Measurements from ENCODE around the gene ELP6. TPM values are rescaled to one million over a fixed set of nuclear protein-coding genes. Genes with fewer than 3 reads are reported as not detected.

ELP6 gene
- total RNA-seq, 1 experiment from 2014 or later, result 26.9 TPM

GRCh38 chr3:47540281-47540680 is 26.8 kb upstream of the ELP6 start:
- no peak for DNase-seq (ENCODE audit: low read depth, low spot score)
- Histone ChIP-seq H3K27ac (ENCODE audit: low read length) (no peak overlapping the region), H3K27me3 (ENCODE audit: control insufficient read depth, insufficient read depth, low read length) (no peaks in the 10 kb centered on the region), H3K4me1 (ENCODE audit: control insufficient read depth, insufficient read depth, low read length) (no peaks in the 10 kb centered on the region), H3K9me3 (ENCODE audit: control insufficient read depth, insufficient read depth, low read depth, low read length) (no peaks in the 10 kb centered on the region), H3K36me3 (ENCODE audit: control insufficient read depth, insufficient read depth, low read length) (no peaks in the 10 kb centered on the region), H3K4me3 (ENCODE audit: low read depth in 2 of 2, low read length in 2 of 2) (no peak overlapping the region)
- in situ Hi-C loops (cut with HindIII; ENCODE audit: low pct_unique_long_range_greater_than_20kb, low sequenced_read_pairs) (no loop called here), intact Hi-C loops (cut with micrococcal nuclease; ENCODE audit: unreplicated experiment) (no loop called here)
- BruUV-seq (replicated peaks), result no TSS peak
- no peak for ATAC-seq
- no peak for TF ChIP-seq TCF7L2 (IDR thresholded peaks at IDR 0.05; ENCODE audit: low read depth, low read length)
- TF ChIP-seq, protein P1, sequence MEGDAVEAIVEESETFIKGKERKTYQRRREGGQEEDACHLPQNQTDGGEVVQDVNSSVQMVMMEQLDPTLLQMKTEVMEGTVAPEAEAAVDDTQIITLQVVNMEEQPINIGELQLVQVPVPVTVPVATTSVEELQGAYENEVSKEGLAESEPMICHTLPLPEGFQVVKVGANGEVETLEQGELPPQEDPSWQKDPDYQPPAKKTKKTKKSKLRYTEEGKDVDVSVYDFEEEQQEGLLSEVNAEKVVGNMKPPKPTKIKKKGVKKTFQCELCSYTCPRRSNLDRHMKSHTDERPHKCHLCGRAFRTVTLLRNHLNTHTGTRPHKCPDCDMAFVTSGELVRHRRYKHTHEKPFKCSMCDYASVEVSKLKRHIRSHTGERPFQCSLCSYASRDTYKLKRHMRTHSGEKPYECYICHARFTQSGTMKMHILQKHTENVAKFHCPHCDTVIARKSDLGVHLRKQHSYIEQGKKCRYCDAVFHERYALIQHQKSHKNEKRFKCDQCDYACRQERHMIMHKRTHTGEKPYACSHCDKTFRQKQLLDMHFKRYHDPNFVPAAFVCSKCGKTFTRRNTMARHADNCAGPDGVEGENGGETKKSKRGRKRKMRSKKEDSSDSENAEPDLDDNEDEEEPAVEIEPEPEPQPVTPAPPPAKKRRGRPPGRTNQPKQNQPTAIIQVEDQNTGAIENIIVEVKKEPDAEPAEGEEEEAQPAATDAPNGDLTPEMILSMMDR (IDR thresholded peaks at IDR 0.05), result no peak
- no peak for TF ChIP-seq POLR2AphosphoS5 (IDR thresholded peaks at IDR 0.05; ENCODE audit: low read depth, low read length)
- TF ChIP-seq SIN3A (IDR thresholded peaks at IDR 0.05; ENCODE audit: borderline replicate concordance, insufficient read depth, low read depth, low read length), result no peak
- no peak for TF ChIP-seq REST (IDR thresholded peaks at IDR 0.05; ENCODE audit: insufficient read depth in 1 of 2, low read depth in 2 of 2, low read length in 1 of 2)
- CTCF ChIA-PET, result no interaction called here
- POLR2A ChIA-PET, result interaction anchor here (0.8 kb wide), 1 partner anchor 184 kb away, joined by 4 read pairs; no protein-coding TSS in a partner anchor

GRCh38 chr3:47536967-47537366 is 23.5 kb upstream of the ELP6 start:
- H3K4me1 ChIP-seq (ENCODE audit: control insufficient read depth, insufficient read depth, low read length), result no peaks in the 10 kb centered on the region
- TF ChIP-seq REST (IDR thresholded peaks at IDR 0.05; ENCODE audit: insufficient read depth in 1 of 2, low read depth in 2 of 2, low read length in 1 of 2) (no peak), TCF7L2 (IDR thresholded peaks at IDR 0.05; ENCODE audit: low read depth, low read length) (no peak), POLR2AphosphoS5 (IDR thresholded peaks at IDR 0.05; ENCODE audit: low read depth, low read length) (no peak)
- TF ChIP-seq, protein P1 (IDR thresholded peaks at IDR 0.05), result no peak
- intact Hi-C loops (cut with micrococcal nuclease; ENCODE audit: unreplicated experiment), result no loop called here
- H3K9me3 ChIP-seq (ENCODE audit: control insufficient read depth, insufficient read depth, low read depth, low read length), result no peaks in the 10 kb centered on the region
- BruUV-seq (replicated peaks), result no TSS peak
- DNase-seq (ENCODE audit: low read depth, low spot score), result no peak
- POLR2A ChIA-PET, result no interaction called here
- CTCF ChIA-PET, result no interaction called here
- no peak overlapping the region for H3K4me3 ChIP-seq (ENCODE audit: low read depth in 2 of 2, low read length in 2 of 2)
- H3K27ac ChIP-seq (ENCODE audit: low read length), result no peak overlapping the region
- no peaks in the 10 kb centered on the region for H3K36me3 ChIP-seq (ENCODE audit: control insufficient read depth, insufficient read depth, low read length)
- 0 out of 2 replicates have a peak, but pooled peaks have one; percentile 21 for ATAC-seq
- in situ Hi-C loops (cut with HindIII; ENCODE audit: low pct_unique_long_range_greater_than_20kb, low sequenced_read_pairs), result no loop called here
- H3K27me3 ChIP-seq (ENCODE audit: control insufficient read depth, insufficient read depth, low read length), result no peaks in the 10 kb centered on the region
